Endometrial microvascular endothelial cells (primary cell): Measurements from ENCODE around the gene OCIAD1. TPM values are rescaled to one million over a fixed set of nuclear protein-coding genes. Genes with fewer than 3 reads are reported as not detected.
"Not testable (repeated sequence)": the region's sequence is repeated elsewhere in the genome, so short reads cannot be mapped to it uniquely, and the experiment has no call there.

ENCODE experiments used
- in situ Hi-C: cut with HindIII; loops from 2 replicates; pipeline ENCODE4 v1.10.0; 2017; ENCODE audit warnings: low sequenced_read_pairs, low pct_unique_long_range_greater_than_20kb; ENCODE audit errors: inconsistent ontology term
- total RNA-seq: library from RNA; depleted of rRNA; stranded (reverse); fragments of >200 nt; gene quantifications from one replicate; pipeline ENCODE4 v1.2.3, GENCODE V29; 2015; ENCODE audit errors: inconsistent ontology term

The OCIAD1 gene
- total RNA-seq, 1 donor from 2014 or later = 151 TPM

DNA sequence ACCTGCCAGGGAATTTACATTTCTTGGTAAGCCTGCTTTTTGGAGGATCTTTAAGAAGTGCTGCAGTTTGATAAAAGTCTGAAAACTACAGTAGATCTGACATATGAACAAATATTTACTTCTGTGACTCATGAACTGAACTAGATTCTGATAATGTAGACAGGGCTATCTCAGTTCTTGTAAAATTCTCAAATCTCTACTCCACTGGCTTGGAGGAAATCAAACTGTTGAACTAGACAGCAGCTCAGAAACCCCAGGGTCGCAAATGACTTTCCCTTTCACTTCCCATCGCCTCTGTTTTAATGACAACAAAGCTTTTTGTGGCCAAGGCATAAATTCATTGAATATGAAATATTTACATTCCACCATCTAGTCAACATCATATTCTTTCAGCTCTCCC is 15.4 kb upstream of the OCIAD1 start:
- in situ Hi-C loops = no loop called here

DNA sequence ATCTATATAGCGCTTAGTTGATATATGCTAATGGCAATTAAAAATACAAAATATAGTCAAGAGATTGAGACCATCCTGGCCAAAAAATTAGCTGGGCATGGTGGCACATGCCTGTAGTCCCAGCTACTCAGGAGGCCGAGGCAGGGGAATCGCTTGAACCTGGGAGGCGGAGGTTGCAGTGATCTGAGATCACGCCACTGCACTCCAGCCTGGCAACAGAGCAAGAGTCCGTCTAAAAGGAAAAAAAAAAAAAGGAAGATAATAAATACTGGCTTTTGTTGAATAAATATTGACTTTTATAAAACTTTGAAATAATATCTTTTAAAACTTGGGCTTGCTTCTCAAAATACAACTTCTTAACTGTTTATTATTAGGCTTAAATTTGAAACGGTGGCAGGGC is 14.6 kb upstream of the OCIAD1 start:
- in situ Hi-C loops = not testable (repeated sequence)

DNA sequence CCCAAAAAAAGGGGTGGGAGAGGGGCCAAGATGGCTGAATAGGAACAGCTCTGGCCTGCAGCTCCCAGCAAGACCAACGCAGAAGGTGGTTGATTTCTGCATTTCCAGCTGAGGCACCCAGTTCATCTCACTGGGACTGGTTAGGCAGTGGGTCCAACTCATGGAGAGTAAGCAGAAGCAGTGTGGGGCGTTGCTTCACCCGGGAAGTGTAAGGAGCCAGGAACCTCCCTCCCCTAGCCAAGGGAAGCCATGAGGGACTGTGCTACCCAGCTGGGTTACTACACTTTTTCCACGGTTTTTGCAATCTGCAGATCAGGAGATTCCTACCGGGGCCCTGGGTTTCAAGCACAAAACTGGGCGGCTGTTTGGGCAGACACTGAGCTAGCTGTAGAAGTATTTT is 13.9 kb upstream of the OCIAD1 start:
- in situ Hi-C loops = no loop called here

DNA sequence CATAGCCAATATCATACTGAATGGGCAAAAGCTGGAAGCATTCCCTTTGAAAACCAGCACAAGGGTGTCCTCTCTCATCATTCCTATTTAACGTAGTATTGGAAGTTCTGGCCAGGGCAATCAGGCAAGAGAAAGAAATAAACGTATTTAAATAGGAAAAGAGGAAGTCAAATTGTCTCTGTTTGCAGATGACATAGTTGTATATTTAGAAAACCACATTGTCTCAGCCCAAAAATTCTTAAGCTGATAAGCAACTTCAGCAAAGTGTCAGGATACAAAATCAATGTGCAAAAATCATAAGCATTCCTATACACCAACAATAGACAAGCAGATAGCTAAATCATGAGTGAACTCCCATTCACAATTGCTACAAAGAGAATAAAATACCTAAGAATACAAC is 9.5 kb upstream of the OCIAD1 start:
- in situ Hi-C loops = not testable (repeated sequence)

DNA sequence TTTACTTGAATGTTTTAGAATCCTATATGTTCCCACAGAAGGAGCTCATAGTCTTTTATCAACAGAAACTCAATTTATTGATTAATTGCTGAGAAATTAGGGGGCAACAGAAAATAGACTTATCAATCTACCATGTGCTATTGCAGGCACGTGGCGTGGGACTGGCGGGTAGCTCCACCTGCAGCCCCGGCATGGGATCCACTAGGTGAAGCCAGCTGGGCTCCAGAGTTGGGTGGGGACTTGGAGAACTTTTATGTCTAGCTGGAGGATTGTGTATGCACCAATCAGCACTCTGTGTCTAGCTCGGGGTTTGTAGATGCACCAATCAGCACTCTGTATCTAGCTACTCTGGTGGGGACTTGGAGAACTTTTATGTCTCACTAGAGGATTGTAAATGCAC is 3.3 kb upstream of the OCIAD1 start:
- in situ Hi-C loops = no loop called here

DNA sequence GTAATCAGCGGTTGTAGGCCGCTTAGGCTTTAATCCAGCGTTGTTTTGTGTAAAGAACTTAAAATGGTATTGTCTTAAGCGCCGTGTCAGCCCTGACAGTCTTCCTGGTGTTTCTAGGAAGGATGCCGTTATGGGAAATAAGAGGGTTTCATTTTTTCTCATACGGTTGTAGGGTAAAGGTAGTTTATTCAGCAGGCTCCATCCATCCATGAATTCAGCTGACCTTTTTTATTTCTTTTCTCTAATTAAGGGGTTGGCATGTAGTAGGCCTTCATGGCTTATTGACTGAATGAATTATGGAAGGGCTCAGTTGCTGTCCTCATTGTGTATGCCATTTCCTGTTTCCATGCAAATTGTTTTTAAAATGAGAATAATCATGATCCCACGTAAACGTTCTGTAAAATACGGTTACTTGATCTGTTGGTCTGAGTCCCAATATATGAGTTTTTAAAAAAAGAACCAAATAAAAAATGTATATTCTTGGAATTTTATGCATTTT is 693 bp downstream of the OCIAD1 start:
- in situ Hi-C loops = no loop called here

DNA sequence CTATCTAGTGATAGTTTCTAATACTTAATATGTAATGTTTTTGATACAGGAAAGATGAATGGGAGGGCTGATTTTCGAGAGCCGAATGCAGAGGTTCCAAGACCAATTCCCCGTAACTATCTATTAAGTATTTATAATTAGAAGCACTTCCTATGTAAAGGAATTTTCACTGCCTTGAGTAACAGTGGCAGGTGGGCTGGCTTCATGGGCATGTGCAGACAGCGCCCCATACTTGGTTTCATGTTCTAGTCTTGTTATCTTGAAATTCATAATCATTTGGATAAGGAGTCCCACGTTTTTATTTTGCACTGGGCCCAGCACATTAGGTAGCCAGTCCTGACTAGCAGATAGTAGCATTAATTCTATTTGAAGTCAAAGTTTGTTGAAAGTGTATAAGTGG is 1.7 kb downstream of the OCIAD1 start:
- in situ Hi-C loops = no loop called here

DNA sequence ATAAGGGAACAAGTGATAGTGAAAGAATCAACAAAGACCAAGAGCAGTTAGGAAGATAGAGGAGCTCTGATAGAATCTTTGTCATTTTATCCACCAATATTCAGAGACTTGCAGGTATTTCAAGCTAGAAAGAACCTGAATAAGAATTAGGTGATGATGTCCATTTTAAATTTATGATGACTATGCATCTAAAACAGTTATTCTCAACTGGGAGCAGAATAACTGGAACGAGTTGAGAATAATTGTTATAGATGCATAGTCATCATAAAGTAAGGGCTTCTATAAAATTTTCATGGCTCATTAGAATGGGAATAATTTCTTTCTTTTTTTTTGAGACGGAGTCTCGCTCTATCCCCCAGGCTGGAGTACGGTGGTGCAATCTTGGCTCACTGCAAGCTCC is 5.8 kb downstream of the OCIAD1 start:
- in situ Hi-C loops = no loop called here

DNA sequence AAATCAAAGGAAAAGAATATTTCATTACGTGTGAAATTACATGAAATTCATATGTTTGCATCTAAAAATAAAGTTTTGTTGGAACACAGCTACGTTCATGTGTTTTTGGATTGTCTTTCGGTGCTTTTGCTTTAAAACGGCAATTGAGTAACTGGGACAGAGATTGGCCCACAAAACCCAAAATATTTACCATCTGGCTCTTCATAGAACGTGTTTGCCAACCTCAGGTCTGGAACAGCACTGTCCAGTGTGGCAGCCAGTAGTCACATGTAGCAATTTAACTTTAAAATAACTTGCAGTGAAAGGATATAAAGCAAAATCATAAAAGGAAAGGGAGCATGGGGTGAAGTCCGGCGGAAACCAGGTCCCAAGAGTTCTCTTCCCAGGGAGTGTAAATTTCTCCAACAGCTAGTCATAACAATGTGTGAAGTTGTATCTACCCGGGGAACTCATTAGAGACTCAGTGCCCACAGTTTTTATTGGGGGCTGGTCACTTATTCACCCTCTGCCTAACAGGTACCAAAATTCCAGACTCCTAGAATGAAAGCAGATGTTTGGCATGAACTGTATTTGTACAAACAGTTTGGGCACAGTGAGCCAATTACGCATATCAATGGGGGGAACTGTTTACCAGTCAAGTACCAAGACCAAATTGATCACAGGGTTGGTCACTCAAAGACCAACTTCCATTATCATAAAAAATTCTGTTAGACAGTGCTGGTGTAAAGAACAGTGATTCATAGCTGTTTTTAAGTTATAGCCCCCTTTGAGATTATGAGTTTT is 10.3 kb downstream of the OCIAD1 start:
- in situ Hi-C loops = no loop called here

DNA sequence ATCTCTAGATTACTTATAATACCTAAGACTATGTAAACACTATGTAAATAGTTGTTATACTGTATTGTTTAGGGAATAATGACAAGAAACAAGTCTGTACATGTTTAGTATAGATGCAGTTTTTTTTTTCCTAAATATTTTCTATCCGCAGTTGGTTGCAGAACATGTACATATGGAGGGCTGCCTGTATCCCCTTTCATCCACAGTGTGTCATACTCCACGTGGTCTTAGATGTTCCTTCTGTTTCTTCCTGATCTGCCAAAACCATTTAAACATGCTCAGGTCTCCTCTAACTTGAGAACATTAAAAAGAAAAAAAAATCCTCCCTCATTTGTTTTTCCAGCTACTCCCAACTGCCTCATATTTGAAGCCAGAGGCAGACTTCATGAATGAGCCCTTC is 14.0 kb downstream of the OCIAD1 start:
- in situ Hi-C loops = no loop called here

DNA sequence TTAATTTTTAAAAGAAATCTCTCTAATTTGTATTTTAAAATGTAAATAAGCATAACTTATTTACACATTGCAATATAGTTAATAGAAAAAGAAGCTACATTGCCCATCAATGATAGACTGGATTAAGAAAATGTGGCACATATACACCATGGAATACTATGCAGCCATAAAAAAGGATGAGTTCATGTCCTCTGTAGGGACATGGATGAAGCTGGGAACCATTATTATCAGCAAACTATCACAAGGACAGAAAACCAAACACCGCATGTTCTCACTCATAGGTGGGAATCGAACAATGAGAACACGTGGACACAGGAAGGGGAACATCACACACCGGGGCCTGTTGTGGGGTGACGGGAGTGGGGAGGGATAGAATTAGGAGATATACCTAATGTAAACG is 17.9 kb downstream of the OCIAD1 start:
- in situ Hi-C loops = not testable (repeated sequence)

DNA sequence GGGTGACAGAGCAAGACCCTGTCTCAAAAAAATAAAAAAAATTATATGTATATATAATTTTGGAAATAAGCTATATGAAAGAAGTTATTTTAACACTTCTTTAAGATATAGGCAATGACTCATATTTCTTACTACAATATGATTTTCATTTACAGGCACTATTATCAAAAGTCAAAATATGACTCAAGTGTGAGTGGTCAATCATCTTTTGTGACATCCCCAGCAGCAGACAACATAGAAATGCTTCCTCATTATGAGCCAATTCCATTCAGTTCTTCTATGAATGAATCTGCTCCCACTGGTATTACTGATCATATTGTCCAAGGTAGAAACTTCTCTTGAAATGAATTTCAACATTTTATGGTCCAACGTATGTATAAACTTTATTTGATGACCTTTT is 20.8 kb downstream of the OCIAD1 start:
- in situ Hi-C loops = no loop called here

DNA sequence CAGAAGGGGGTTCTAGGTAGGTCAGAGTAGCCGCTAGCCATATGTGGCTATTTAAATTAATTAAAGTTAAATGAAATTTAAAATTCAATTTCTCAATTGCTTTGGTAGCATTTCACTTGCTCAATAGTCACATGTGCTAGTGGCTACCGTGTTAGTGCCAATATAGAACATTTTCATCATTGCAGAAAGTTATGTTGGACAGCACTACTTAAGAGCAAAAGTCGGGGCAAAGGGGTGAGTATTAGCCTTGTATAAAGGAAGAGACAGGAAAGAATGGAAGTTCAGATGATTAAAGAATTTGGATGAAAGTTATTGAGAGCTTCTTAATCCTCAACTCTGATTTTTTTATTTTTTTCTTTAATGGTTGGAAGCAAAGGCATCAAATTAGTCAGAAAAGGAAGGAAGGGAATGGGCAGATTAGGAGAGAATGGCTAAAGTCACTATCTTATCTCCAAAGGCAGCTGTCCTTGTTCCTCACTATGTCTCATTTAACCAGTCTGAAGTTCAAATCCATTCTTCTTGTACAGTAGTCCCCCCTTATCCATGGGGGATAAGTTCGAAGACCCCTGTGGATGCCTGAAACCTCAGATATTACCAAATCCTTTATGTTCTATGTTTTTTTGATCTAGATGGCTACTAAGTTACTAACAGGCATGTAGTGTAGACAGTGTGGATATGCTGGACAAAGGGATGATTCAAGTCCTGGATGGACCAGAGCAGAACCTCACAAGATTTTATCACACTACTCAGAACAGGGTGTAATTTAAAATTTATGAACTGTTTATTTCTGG is 22.9 kb downstream of the OCIAD1 start:
- in situ Hi-C loops = no loop called here

DNA sequence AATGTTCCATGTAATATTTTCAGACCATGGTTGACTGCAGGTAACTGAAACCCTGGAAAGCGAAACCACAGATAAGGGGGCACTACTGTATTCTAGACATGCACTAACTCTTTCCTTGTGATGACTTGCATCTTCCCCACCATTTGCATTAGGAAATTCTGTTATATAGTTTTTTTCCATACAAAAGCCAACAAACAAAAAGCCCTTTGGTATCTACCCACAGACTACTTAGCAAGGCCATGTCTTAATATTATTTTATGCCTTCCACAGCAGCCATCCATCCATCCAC is 23.5 kb downstream of the OCIAD1 start:
- in situ Hi-C loops = no loop called here

DNA sequence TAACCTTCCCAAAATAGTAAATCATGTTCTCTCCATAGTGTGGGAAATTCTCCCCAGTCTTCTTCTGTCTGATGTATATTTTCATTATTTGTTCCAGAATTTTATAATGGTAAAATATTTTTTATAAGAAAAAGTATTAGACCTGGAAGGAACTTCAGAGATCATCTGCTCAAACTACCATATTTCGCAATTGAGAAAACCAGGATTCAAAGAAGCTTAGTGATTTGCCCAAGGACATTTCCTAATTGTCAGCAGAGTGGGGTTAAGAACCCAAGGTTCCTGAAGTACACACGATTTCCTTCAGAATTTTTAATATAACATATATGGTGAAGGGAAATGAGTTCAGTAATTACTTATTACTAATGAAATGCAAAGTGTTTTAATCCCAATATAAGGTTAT is 24.1 kb downstream of the OCIAD1 start:
- in situ Hi-C loops = no loop called here

DNA sequence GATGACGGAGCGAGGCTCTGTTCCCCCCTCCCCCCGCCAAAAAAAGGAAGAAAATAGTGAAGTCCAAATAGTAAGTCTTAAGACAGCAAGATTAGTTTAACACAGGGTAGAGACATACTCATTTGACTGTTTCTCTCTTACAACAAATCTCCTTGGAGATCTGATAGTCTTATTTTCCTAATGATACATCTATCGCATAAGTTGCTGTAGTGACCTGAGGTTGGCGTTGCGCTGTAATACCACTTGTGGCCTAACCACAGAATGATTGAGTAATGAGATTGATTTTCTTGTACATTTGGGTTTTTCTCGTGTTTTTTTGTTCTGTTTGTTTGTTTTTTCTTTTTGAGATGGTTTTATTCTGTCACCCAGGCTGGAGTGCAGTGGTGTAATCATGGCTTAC is 27.2 kb downstream of the OCIAD1 start:
- in situ Hi-C loops = no loop called here

DNA sequence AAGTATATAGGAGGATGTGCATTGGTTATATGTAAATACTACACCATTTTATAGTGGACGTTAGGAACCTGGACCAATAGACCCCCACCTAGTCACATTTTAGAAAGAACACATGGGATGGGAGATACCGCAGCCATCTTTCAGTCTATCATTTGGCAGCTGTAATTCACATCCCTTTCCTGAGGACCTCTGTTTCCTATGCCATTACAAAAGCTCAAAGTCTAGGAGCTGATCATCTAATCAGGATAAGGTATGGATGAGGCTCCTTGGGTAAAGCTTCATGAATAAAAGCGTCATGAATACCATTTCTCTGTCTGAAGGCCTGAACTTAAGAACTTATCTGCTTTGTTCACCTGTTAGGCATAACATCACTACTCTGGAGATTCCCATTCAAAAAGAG is 31.1 kb downstream of the OCIAD1 start:
- in situ Hi-C loops = no loop called here

DNA sequence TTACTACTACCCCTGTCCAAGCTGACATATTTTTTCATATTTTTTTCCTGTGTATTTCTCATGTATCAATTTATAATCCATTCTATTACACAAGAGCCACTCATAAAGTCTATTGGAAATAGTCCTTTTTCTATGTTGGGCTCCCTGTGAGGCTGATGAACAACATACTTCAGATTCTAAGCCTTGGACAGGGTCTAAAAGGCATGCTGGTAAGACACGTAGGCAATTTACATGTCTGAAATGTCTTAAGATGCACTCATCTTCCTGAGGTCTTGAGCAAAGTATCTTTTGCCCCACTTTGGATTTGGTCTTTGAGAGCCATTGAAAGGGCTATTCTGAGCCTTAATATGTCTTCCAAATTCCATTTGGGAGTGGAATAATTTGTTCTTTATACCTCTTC is 31.8 kb downstream of the OCIAD1 start:
- in situ Hi-C loops = no loop called here

DNA sequence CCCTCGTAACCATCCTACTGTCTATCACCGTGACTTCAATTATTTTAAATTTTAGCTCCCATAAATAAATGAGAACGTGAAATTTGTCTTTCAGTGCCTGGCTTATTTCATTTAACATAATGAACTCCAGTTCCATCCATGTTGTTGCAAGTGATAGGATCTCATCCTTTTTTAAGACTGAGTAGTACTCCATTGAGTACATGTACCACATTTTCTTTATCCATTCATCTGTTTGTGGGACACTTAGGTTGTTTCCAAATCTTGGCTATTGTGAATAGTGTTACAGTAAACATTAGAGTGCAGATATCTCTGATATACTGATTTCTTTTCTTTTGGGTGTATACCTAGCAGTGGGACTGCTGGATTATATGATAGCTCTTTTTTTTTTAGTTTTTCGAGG is 32.8 kb downstream of the OCIAD1 start:
- in situ Hi-C loops = no loop called here

DNA sequence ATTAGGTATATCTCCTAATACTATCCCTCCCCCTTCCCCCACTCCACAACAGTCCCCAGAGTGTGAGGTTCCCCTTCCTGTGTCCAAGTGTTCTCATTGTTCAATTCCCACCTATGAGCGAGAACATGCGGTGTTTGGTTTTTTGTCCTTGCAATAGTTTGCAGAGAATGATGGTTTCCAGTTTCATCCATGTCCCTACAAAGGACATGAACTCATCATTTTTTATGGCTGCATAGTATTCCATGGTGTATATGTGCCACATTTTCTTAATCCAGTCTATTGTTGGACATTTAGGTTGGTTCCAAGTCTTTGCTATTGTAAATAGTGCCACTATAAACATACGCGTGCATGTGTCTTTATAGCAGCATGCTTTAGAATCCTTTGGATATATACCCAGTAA is 33.8 kb downstream of the OCIAD1 start:
- in situ Hi-C loops = not testable (repeated sequence)
